Left cardiac atrium (tissue), 4 donors: ENCODE data around the gene OTULINL. TPM values are rescaled to one million over a fixed set of nuclear protein-coding genes. Genes with fewer than 3 reads are reported as not detected.
"Not testable (repeated sequence)": the region's sequence is repeated elsewhere in the genome, so short reads cannot be mapped to it uniquely, and the experiment has no call there.

Source experiments
- ATAC-seq, 2 donors: fragments of 200-7000 bp; cut with Tn5 transposase; one replicate each; pipeline ENCODE4 v1.9.1; 2020; ENCODE audit warnings: mild to moderate bottlenecking in 2 of 2, moderate library complexity in 2 of 2
- DNase-seq: peaks from one replicate; pipeline ENCODE4 v3.0.0-alpha.2; 2020
- intact Hi-C, 2 donors: fragments of 100-400 bp; cut with DNase I; formaldehyde crosslinking; loops; one replicate each; pipeline versions ENCODE4 v1.14.1 to v1.15.1; 2022 to 2023
- long read RNA-seq: library from polyadenylated mRNA; unstranded; transcript quantifications from one replicate; pipeline ENCODE4 v2.0.0, GENCODE V29; 2021
- total RNA-seq, 2 donors: library from RNA; stranded (reverse); fragmentation: NEBNext Ultra II Directional; extraction: Animal tissue kit (Norgen Biotek cat#: 25700); gene quantifications; one replicate each; pipeline ENCODE4 v1.2.1, GENCODE V29; 2021
- donor health status: DM: no; HTN: yes; CAD: no.
- donor health status: DM: no; HTN: yes; CAD: no; lungs with severe emphysema.
- donor health status: DM: yes; HTN: yes; CAD: no.
- donor health status: Dilated cardiomyopathy.

OTULINL gene
- 10 to 100 TPM in 1 of 2 donors, 1 to 10 TPM in 1; 4.9 to 12.9 TPM for total RNA-seq
- long read RNA-seq, partial matches to known transcripts: 0 of 4 reads
- long read RNA-seq, other reads (novel, unspliced or antisense): 0 of 4 reads

DNA sequence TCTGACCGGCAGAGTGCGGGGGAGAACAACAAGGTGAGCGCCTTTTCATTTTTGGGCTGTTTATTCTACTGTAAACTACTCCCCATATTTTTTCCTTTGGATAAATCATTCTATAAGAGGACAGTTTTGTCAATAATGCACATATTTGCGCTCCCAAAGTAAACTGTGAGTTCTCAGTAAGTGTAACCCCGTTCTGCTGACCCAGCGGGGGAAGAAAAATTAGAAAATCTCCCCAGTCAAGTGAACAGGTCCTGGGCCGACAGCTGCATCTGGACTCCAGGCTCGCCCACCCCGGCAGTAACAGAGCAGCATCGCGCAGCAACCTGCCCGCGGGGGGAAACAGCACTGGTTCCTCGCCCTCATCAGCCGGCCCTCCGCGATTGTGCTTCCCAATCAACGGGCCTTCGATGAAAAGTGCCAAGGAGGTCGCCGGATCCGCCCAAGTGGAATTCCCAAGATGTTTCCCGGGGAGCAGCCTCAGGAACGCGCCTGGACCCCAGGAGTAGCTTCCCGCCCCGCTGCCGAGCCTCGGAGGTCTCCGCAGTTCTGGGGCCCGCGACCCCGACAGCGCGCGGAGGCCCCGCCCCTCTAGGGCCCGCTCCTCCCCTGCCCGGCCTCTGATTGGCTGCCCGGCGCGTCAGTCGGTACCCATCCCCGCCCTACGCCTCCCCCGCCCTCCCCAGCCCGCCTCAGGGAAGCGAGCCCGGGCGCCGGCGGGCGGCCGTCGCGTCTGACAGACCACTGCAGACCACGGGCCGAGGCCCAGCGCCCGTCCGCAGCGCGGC, at the start of gene OTULINL:
TSS of gene OTULINL (plus strand) at position 687 of the 785 bp plus-strand sequence. CDS start 103 bp downstream, outside the sequence.
- peak; percentile 98 for ATAC-seq
- peak; percentile 90 for DNase-seq
- intact Hi-C loops: no loop called here

GRCh38 chr5:14532180-14532579, 49.4 kb upstream of the OTULINL start:
- intact Hi-C loops: no loop called here
- DNase-seq: no peak
- ATAC-seq: no peak

GRCh38 chr5:14534773-14535172, 46.8 kb upstream of the OTULINL start:
- ATAC-seq: peak in 1 of 2 donors; percentile 26
- DNase-seq: no peak
- intact Hi-C loops: no loop called here

- peak in 1 of 2 donors; percentile 84 for ATAC-seq
- intact Hi-C loops: no loop called here
- no peak for DNase-seq
Measured at GRCh38 chr5:14545308-14545707, 36.3 kb upstream of the OTULINL start.

- no peak for DNase-seq
- intact Hi-C loops: no loop called here
- peak in 1 of 2 donors; percentile 55 for ATAC-seq
Measured at GRCh38 chr5:14545862-14546261, 35.7 kb upstream of the OTULINL start.

DNA sequence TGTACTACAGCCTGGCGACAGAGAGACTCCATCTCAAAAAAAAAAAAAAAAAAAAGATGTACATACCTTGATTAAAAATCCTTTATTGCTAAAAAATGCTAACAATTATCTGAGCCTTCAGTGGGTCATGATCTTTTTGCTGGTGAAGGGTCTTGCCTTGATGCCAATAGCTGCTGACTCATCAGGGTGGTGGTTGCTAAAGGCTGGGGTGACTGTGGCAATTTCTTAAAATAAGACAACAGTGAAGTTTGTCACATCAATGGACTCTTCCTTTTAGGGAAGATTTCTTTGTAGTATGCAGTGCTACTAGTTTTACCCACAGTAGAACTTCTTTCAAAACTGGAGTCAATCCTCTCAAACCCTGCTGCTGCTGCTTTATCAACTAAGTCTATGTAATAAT, 33.9 kb upstream of the OTULINL start:
- intact Hi-C loops: no loop called here
- ATAC-seq: no peak
- DNase-seq: no peak

DNA sequence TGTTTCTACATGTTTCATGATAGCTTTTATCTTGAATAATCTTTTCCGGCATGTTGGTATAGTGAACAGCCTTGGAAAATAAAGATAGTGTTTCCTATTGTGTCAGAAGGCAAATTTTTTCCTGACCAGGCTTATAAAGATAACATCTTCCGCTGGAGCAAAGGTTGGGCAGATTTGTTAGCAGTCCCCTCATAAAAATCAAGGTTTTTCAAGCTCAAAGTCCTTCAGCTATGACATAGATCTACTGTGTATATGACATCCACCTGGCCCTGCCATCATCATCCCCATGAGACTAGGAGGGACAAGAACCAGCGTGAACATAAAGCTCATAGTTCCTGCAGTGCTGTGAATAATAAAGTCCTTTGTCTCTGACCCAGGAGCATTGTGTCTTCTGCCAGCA, 30.4 kb upstream of the OTULINL start:
- DNase-seq: no peak
- ATAC-seq: no peak
- intact Hi-C loops: no loop called here

- intact Hi-C loops: no loop called here
- ATAC-seq: peak in 1 of 2 donors; percentile 48
- no peak for DNase-seq
Measured at GRCh38 chr5:14552017-14552416, 29.6 kb upstream of the OTULINL start.

- intact Hi-C loops, DNase-seq, ATAC-seq: not testable (repeated sequence)
Measured at GRCh38 chr5:14554288-14554687, 27.3 kb upstream of the OTULINL start.

- ATAC-seq (no peak), DNase-seq (no peak)
- intact Hi-C loops: no loop called here
Measured at GRCh38 chr5:14556015-14556414, 25.6 kb upstream of the OTULINL start.

DNA sequence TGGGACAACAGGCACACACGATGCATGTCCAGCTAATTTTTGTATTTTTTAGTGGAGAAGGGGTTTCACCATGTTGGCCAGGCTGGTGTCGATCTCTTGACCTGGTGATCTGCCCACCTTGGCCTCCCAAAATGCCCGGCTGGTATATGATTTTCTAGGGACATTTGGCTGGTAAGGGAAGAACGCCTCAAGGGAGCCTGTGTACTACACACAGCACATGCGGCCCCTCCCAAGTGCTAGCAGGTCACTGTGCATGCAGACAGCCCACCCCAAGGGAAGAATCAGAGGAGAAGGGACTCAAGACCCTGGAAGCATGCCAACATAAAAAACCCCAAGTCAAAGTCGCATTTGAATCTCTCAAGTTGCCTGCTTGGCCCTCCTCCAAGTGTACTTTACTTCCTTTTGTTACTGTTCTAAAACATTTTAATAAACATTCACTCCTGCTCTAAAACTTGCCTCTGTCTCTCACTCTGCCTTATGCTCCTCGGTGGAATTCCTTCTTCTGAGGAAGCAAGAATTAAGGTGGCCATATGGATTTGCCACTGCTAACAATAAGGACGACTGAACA, 24.3 kb upstream of the OTULINL start:
- DNase-seq (no peak), ATAC-seq (no peak)
- intact Hi-C loops: no loop called here

DNA sequence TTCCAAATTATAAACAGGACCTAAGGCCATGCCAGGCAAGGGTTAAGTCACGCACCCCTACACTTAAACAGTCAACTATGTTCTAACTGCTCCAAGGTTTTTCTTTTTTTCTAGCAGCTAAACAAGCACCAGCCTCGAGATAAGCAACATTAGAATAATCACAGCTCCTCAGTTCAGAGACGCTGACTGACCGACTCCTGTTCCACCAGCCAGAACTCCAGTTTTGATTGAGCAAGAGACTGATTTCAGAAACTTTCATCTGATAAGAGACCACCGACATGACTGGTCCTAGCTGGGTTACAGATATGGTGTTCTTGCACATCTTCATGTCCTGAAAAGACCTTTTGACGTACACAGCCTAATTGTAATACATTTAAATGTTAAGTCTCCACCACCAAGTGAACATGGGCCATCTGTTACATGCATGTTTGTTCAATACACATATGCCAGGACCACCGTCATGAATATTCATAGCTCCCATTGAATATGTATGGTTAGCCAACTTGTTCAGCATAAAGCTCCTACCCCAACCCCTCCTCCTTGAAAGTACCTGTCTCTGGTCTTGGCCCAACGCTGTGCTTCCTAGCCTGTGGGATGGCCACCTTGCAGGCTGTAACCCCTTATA, 23.7 kb upstream of the OTULINL start:
- ATAC-seq: no peak
- intact Hi-C loops: no loop called here

DNA sequence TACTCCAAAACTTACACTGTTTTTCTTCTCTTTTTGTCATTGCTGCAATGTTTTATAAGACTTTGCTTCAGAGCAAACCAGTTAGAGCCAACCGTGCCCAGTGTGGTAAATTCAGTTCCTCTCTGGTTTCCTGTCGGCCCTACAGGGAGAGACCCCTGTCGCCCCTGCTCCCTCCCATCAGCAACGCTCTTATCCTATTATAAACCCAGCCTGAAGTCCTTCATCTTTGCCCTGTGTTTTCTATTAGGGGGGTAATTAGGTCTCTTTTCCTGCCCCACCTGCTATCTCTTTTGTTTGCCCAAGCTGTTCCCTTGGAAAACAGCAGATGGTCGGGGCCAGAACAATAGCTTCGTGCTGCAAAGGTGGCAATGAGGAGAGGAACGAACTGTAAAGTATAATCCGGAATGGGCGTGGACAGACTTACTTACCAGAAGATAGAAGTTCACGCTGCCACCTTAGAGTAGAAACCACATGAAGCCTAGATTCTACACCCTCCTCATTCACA, 21.4 kb upstream of the OTULINL start:
- intact Hi-C loops: no loop called here
- ATAC-seq: no peak

More for the DNA sequence above, 23.7 kb upstream of the OTULINL start:
- DNase-seq: no peak

GRCh38 chr5:14561741-14562140, 19.9 kb upstream of the OTULINL start:
- no peak for DNase-seq
- ATAC-seq: no peak
- intact Hi-C loops: no loop called here

More for the DNA sequence above, 21.4 kb upstream of the OTULINL start:
- no peak for DNase-seq

GRCh38 chr5:14568333-14568732, 13.3 kb upstream of the OTULINL start:
- no peak for DNase-seq
- ATAC-seq: no peak
- intact Hi-C loops: no loop called here

DNA sequence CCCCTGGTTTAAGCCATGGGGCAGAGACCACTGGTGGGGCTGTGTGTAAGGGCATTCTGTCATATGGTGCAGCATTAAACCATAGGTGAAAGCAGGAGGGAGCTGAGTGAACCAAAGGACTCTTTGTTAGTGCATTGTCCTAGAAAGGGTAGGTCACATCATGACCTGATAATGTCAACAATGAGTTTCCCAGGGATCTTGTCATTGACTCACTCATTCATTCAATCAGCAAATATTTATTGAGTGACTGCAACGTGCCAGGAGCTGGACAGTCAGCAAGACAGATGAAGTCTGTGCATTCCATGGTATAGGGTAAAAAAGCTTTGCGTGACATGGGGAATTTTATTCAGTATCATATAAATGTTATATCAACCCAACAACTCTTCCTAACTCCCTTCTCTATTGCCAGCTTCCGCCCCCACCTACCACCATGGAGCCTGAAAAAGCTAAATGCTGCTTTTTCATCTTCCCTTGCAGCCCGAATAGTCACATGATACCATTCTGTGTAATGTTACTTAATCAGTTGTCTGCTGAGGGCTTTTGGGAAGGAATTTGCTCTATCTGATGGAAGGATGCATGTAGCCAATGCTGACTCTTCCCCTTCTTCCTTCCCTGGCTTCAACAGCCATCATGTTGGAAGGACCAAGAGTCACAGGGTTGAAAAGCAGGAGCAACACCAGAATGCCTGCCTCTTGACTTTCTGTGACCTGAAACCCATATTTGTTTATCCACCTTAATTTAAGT, 11.5 kb upstream of the OTULINL start:
- intact Hi-C loops: no loop called here
- no peak for DNase-seq
- ATAC-seq: no peak

GRCh38 chr5:14571901-14572300, 9.7 kb upstream of the OTULINL start:
- DNase-seq (no peak), ATAC-seq (no peak)
- intact Hi-C loops: no loop called here

GRCh38 chr5:14572385-14572784, 9.2 kb upstream of the OTULINL start:
- DNase-seq (no peak), ATAC-seq (no peak)
- intact Hi-C loops: no loop called here

- DNase-seq (no peak), ATAC-seq (no peak)
- intact Hi-C loops: no loop called here
Measured at GRCh38 chr5:14572836-14573235, 8.8 kb upstream of the OTULINL start.
